Left cardiac atrium (tissue), 4 donors: ENCODE measurements around the gene SPTB. TPM values are rescaled to one million over a fixed set of nuclear protein-coding genes. Genes with fewer than 3 reads are reported as not detected.
"Not testable (repeated sequence)": the region's sequence is repeated elsewhere in the genome, so short reads cannot be mapped to it uniquely, and the experiment has no call there.

Experiments
- ATAC-seq, 2 donors: fragments of 200-7000 bp; cut with Tn5 transposase; one replicate each; pipeline ENCODE4 v1.9.1; 2020; ENCODE audit warnings: mild to moderate bottlenecking in 2 of 2, moderate library complexity in 2 of 2
- DNase-seq: peaks from one replicate; pipeline ENCODE4 v3.0.0-alpha.2; 2020
- intact Hi-C, 2 donors: fragments of 100-400 bp; cut with DNase I; formaldehyde crosslinking; loops; one replicate each; pipeline versions ENCODE4 v1.14.1 to v1.15.1; 2022 to 2023
- long read RNA-seq: library from polyadenylated mRNA; unstranded; transcript quantifications from one replicate; pipeline ENCODE4 v2.0.0, GENCODE V29; 2021
- total RNA-seq, 2 donors: library from RNA; stranded (reverse); fragmentation: NEBNext Ultra II Directional; extraction: Animal tissue kit (Norgen Biotek cat#: 25700); gene quantifications; one replicate each; pipeline ENCODE4 v1.2.1, GENCODE V29; 2021
- donor health status: DM: no; HTN: yes; CAD: no.
- donor health status: DM: no; HTN: yes; CAD: no; lungs with severe emphysema.
- donor health status: DM: yes; HTN: yes; CAD: no.
- donor health status: Dilated cardiomyopathy.

SPTB gene
- total RNA-seq = 10 to 100 TPM; 58.2 to 63.6 TPM
- long read RNA-seq, full-length matches to known transcripts = 2 of 52 reads
- long read RNA-seq, partial matches to known transcripts = 31 of 52 reads
- long read RNA-seq, other reads (novel, unspliced or antisense) = 19 of 52 reads

- intact Hi-C loops = loop anchor here in 1 of 2 donors (1.0 to 5.0 kb wide), 3 partner anchors 34 to 52 kb away; no protein-coding TSS in a partner anchor
- DNase-seq = peak; percentile 74
- peak; percentile 91 to 95 for ATAC-seq
Observed at GRCh38 chr14:64879635-64880220, at the start of gene SPTB. Gene SPTB (minus strand): TSS chr14:64879907. CDS start chr14:64823094, 56,813 bp downstream.

- ATAC-seq = no peak
- DNase-seq = no peak
- intact Hi-C loops = no loop called here
Observed at GRCh38 chr14:64929014-64929359, 49.3 kb upstream of the SPTB start.

DNA sequence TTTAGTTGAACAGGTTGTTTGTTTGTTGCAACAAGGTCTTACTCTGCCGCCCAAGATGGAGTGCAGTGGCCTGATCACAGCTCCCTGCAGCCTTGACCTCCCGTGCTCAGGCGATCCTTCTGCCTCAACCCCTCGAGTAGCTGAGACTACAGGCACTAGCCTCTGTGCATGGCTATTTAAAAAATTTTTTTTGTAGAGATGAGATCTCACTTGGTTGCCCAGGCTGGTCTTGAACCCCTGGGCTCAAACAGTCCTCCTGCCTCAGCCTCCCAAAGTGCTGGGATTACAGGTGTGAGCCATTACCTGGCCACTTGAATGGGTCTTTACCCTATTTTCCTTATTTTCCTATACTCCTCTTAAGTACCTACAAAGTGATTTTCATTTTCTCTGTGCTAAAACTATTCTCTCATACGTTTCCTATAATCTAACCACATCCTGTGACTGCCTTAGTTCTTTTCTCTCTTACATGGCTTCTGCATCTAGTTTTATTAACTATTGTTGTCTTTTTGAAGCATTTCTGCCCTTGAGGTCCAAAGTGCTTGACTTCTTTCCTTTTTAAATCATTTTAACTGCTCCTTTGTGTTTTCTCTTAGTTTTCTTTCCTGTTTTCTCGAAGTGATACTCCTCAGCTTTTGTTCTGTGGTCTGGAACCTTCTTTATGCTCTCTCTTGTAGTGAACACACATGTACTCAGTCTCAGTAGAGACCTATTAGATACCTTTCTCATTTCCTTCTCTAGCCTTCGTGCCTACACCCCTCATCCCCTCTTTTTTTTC, 48.7 kb upstream of the SPTB start:
- ATAC-seq (no peak), DNase-seq (no peak)
- intact Hi-C loops = no loop called here

- no peak for DNase-seq
- intact Hi-C loops = no loop called here
- ATAC-seq = no peak
Observed at GRCh38 chr14:64927031-64927430, 47.3 kb upstream of the SPTB start.

- intact Hi-C loops = no loop called here
- no peak for DNase-seq
- no peak for ATAC-seq
Observed at GRCh38 chr14:64926398-64926995, 46.8 kb upstream of the SPTB start.

DNA sequence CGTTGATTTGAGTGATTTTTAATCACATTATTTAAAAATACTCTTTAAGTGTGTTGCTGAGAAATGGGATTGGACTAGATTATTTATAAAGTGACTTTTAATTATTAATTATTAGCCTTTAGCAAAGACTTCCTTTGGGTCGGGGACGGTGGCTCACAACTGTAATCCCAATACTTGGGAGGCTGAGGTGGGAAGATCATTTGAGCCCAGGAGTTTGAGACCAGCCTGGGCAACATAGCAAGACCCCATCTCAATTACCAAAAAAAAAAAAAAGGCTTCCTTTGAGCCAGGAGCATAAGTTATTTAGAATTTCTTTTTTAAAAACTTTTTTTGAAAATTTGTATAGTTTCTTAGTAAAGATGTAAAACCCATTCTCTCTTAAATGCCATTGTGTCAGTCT, 43.3 kb upstream of the SPTB start:
- intact Hi-C loops = no loop called here
- DNase-seq (no peak), ATAC-seq (no peak)

DNA sequence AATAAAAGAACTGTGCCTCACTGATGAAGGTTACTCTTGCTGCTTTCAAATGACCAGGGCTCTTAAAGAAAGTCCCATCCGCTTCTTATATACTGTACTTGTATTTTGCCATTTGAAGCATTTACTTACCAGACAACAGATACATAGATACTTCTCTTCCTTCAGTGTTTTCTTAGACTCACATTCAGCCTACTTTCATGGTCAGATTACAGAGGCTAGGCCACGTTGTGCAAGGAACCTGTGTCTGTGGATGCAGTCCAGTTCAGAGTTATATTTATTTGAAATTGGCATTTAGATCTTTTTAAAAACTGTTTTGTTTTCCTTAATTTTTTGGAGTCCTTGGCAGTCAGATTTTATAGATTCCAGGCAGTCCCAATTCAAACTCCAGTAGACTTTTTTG, 40.8 kb upstream of the SPTB start:
- DNase-seq = no peak
- peak in 1 of 2 donors; percentile 34 for ATAC-seq
- intact Hi-C loops = no loop called here

DNA sequence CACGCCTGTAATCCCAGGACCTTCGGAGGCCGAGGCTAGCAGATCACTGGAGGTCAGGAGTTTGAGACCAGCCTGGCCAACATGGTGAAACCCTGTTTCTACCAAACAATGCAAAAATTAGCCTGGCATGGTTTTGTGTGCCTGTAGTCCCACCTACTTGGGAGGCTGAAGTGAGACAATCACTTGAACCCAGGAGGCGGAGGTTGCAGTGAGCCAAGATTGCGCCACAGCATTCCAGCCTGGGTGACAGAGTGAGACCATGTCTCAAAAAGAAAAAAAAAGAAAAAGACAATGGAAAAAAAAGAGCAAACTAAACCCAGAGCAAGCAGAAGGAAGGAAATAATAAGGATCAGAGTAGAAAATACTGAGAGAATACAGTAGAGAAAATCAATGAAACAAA, 39.9 kb upstream of the SPTB start:
- intact Hi-C loops = loop anchor here in 1 of 2 donors (10.0 kb wide), 1 partner anchor 55 kb away; the partner anchor contains the start of gene RAB15
- DNase-seq = no peak
- ATAC-seq = no peak

DNA sequence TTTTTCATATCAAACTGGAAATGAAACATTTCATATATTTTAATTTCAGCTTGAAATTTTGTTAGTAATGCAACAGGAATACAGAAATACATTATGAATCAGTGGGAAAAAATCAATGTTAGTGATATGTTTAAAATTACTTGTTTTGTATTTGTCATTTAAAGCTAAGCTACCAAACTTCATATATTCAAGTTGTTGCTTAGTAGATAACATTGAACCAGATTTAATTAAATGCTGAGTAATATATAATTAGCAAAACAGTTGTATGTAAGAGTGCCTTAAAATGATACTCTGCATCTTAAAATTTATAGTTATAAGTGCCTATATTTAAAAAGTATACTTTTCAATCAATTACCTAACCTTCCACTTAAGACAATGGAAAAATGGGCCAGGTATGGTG, 39.5 kb upstream of the SPTB start:
- DNase-seq (no peak), ATAC-seq (no peak)
- intact Hi-C loops = loop anchor here in 1 of 2 donors (10.0 kb wide), 1 partner anchor 56 kb away; the partner anchor contains the start of gene RAB15

GRCh38 chr14:64918216-64918615, 38.5 kb upstream of the SPTB start:
- intact Hi-C loops = loop anchor here in 1 of 2 donors (10.0 kb wide), 1 partner anchor 57 kb away; the partner anchor contains the start of gene RAB15
- no peak for ATAC-seq

DNA sequence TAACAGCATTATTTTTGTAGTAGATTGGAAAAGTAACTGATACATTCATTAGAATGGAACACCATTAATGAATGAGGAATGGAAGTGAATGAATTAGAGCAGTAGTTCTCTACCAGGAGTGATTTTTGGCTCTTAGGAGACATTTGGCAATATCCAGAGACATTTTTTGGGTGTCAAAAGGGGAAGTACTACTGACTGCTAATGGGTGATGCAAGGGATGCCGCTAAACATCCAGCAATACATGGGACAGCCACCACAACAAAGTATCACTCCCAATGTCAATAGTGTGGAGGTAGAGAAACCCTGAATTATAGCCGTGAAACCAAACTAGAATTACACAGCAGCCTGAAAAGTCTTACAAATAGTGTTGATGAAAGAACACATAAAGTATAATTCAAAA, 36.1 kb upstream of the SPTB start:
- intact Hi-C loops = loop anchor here in 1 of 2 donors (10.0 kb wide), 1 partner anchor 59 kb away; the partner anchor contains the start of gene RAB15
- ATAC-seq (no peak), DNase-seq (no peak)

More at GRCh38 chr14:64918216-64918615, 38.5 kb upstream of the SPTB start:
- no peak for DNase-seq

DNA sequence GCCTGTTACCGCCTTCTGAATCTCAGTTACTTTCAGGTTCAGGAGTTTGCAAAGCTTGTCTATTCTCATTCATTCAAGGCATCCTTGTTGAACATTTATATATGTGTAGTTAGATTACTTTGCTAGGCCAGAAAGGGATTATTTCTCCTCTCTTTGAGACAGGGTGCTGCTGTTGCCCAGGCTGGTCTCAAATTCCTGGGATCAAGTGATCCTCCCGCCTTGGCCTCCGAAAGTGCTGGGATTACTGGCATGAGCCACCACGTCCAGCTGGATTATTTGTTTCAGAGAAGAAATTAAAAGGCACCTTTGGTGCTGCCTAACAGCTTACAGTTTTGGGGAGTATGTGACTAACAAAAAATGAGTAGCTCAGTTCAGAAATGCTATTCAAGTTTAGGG, 35.3 kb upstream of the SPTB start:
- DNase-seq = no peak
- intact Hi-C loops = loop anchor here in 1 of 2 donors (10.0 kb wide), 1 partner anchor 60 kb away; the partner anchor contains the start of gene RAB15
- no peak for ATAC-seq

- ATAC-seq = peak; percentile 100
- peak; percentile 99 for DNase-seq
- intact Hi-C loops = loop anchor here in 1 of 2 donors (10.0 kb wide), 1 partner anchor 60 kb away; the partner anchor contains the start of gene RAB15
Observed at GRCh38 chr14:64914237-64915028, 34.7 kb upstream of the SPTB start, which contains the start of gene CHURC1. Gene CHURC1 (plus strand): TSS chr14:64914455. CDS start chr14:64914496, 41 bp downstream.

- DNase-seq, ATAC-seq: not testable (repeated sequence)
- intact Hi-C loops = loop anchor here in 1 of 2 donors (10.0 kb wide), 1 partner anchor 61 kb away; the partner anchor contains the start of gene RAB15
Observed at GRCh38 chr14:64913477-64913876, 33.8 kb upstream of the SPTB start.

- intact Hi-C loops = loop anchor here in 1 of 2 donors (10.0 kb wide), 1 partner anchor 63 kb away; the partner anchor contains the start of gene RAB15
- ATAC-seq = no peak
- DNase-seq = no peak
Observed at GRCh38 chr14:64912261-64912660, 32.6 kb upstream of the SPTB start.

GRCh38 chr14:64910847-64911495, 31.3 kb upstream of the SPTB start:
- DNase-seq (no peak), ATAC-seq (no peak)
- intact Hi-C loops = loop anchor here in 1 of 2 donors (10.0 kb wide), 1 partner anchor 64 kb away; the partner anchor contains the start of gene RAB15

DNA sequence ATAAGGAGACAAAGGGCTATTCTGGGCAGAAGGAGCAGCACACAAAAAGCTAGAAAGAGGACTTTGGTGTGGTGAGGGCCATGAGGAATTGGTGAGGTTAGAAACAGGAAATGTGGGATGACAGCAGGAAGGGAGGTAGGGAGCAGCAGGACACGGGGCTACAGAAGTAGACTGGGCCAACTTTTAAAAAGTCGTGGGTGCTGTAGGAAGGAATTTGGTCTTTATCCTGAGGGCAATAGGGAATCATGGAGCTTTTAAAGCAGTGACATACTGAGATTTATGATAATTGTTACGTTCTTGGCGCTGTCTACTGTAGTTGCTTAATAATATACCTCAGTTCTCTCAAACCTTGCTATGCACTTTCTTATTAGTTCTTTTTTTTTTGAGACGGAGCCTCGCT, 26.3 kb upstream of the SPTB start:
- intact Hi-C loops = no loop called here
- DNase-seq = no peak
- no peak for ATAC-seq

- ATAC-seq (no peak), DNase-seq (no peak)
- intact Hi-C loops = no loop called here
Observed at GRCh38 chr14:64899958-64900357, 20.3 kb upstream of the SPTB start.
